Neural progenitor cell (in vitro differentiated cells): ENCODE data around the gene SIX5.

Experiments
- EZH2 ChIP-seq: fragments of 200-600 bp; sonication (generic); IDR thresholded peaks from 2 replicates; pipeline ENCODE4 v1.6.1; 2017; ENCODE audit warnings: antibody characterized with exemption, mild to moderate bottlenecking, moderate library complexity
- TF ChIP-seq, protein P1 (sequence below): fragments of 200-600 bp; sonication (generic); IDR thresholded peaks from 2 replicates; pipeline ENCODE4 v1.5.1; 2017; ENCODE audit warnings: antibody characterized with exemption, mild to moderate bottlenecking

DNA sequence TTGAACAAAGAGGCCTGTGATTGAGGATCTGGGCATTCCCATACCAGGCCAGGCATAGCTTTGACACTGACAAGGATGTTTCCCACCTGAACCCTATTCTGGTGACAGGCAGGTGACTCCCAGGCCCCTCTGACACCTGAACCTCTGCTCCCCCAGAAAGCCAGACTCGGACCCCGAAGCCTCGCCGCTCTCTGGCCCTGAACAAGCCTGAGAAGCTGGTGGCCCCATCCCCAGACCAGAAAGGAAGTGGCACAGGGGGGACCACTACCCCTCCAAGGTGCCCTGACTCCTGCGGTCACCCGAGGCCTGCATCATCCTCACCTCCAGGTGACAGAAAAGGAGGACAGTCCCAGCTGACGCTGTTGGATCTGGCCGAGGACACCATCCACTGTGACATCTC lies 14.7 kb downstream of the SIX5 start:
- TF ChIP-seq, protein P1, sequence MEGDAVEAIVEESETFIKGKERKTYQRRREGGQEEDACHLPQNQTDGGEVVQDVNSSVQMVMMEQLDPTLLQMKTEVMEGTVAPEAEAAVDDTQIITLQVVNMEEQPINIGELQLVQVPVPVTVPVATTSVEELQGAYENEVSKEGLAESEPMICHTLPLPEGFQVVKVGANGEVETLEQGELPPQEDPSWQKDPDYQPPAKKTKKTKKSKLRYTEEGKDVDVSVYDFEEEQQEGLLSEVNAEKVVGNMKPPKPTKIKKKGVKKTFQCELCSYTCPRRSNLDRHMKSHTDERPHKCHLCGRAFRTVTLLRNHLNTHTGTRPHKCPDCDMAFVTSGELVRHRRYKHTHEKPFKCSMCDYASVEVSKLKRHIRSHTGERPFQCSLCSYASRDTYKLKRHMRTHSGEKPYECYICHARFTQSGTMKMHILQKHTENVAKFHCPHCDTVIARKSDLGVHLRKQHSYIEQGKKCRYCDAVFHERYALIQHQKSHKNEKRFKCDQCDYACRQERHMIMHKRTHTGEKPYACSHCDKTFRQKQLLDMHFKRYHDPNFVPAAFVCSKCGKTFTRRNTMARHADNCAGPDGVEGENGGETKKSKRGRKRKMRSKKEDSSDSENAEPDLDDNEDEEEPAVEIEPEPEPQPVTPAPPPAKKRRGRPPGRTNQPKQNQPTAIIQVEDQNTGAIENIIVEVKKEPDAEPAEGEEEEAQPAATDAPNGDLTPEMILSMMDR, result no peak
- TF ChIP-seq EZH2, result no peak
